K562 (cell line): Measurements from ENCODE around the gene POU4F1.

Experiments used
- BHLHE40 ChIP-seq: IDR thresholded peaks from 2 replicates; pipeline ENCODE4 v1.6.1; 2011; ENCODE audit warnings: low read length, improper control_type of control experiment
- IRF9 ChIP-seq: fragments of 450-650 bp; IDR thresholded peaks from 2 replicates; pipeline ENCODE4 v1.6.1; 2016; ENCODE audit warnings: missing biosample characterization, missing genetic modification characterization
- LARP7 ChIP-seq: fragments of 450-650 bp; IDR thresholded peaks from 2 replicates; pipeline ENCODE4 v1.6.1; 2016
- PHF8 ChIP-seq: fragments of 200-600 bp; sonication (generic); IDR thresholded peaks from 2 replicates; pipeline ENCODE4 v1.6.1; 2012; ENCODE audit warnings: mixed run types, mild to moderate bottlenecking, inconsistent platforms, low read length, moderate library complexity, borderline replicate concordance
- POLR2AphosphoS5 ChIP-seq: IDR thresholded peaks from 2 replicates; pipeline ENCODE4 v1.6.1; 2011; ENCODE audit warnings: mild to moderate bottlenecking, low read depth, low read length, moderate library complexity; ENCODE audit not compliant: control insufficient read depth, insufficient read depth
- POLR3A ChIP-seq: IDR thresholded peaks from 2 replicates; pipeline ENCODE4 v1.6.1; 2011; ENCODE audit warnings: borderline replicate concordance, mild to moderate bottlenecking, moderate library complexity; ENCODE audit not compliant: insufficient read length, insufficient read depth; ENCODE audit errors: extremely low read depth
- TAF1 ChIP-seq: IDR thresholded peaks from 2 replicates; pipeline ENCODE4 v1.6.1; 2011; ENCODE audit warnings: mild to moderate bottlenecking, low read length, moderate library complexity; ENCODE audit not compliant: insufficient read depth, control insufficient read depth, severe bottlenecking; ENCODE audit errors: extremely low read depth
- ZFP91 ChIP-seq: sonication (generic); formaldehyde crosslinking; IDR thresholded peaks from 2 replicates; pipeline ENCODE4 v1.8.0; 2022; ENCODE audit warnings: mild to moderate bottlenecking, missing genetic modification reagents
- ZNF263 ChIP-seq: sonication (generic); formaldehyde crosslinking; IDR thresholded peaks from 2 replicates; pipeline ENCODE4 v1.8.0; 2022; ENCODE audit warnings: mild to moderate bottlenecking, missing genetic modification reagents, borderline replicate concordance

GRCh38 chr13:78587395-78587794, 16.0 kb downstream of the POU4F1 start:
- TF ChIP-seq IRF9 (tag) (no peak), LARP7 (no peak), PHF8 (no peak), BHLHE40 (no peak), ZFP91 (CRISPR knock-in tag) (no peak), ZNF263 (CRISPR knock-in tag) (no peak), POLR2AphosphoS5 (no peak), POLR3A (no peak), TAF1 (no peak)
